Right lobe of liver (tissue), 6 donors: ENCODE results near the gene C1orf53. TPM values are rescaled to one million over a fixed set of nuclear protein-coding genes. Genes with fewer than 3 reads are reported as not detected.

ENCODE experiments used
- ATAC-seq, 4 donors: fragments of 200-7000 bp; cut with Tn5 transposase; one replicate each; pipeline ENCODE4 v1.9.1; 2020; ENCODE audit warnings: mild to moderate bottlenecking in 4 of 4, moderate library complexity in 4 of 4
- DNase-seq, 3 donors: peaks; one replicate each; pipeline ENCODE4 v3.0.0-alpha.2; 2020
- H3K27ac ChIP-seq, 3 donors: fragments of 200-600 bp; one replicate each; pipeline ENCODE4 v1.8.0; 2022
- H3K27me3 ChIP-seq, 2 donors: fragments of 200-600 bp; one replicate each; pipeline ENCODE4 v1.8.0; 2022
- H3K36me3 ChIP-seq, 4 donors: fragments of 200-600 bp; sonication (generic) in 1 of 4; one replicate each; pipeline versions ENCODE4 v1.5.1 to v1.8.0; 2017 to 2022; ENCODE audit warnings: control low read depth in 1 of 4
- H3K4me1 ChIP-seq, 4 donors: fragments of 200-600 bp; sonication (generic) in 1 of 4; one replicate each; pipeline versions ENCODE4 v1.5.1 to v1.8.0; 2017 to 2022; ENCODE audit warnings: control low read depth in 1 of 4
- H3K4me3 ChIP-seq, 3 donors: fragments of 200-600 bp; one replicate each; pipeline ENCODE4 v1.8.0; 2022
- H3K9me3 ChIP-seq, 4 donors: fragments of 200-600 bp; sonication (generic) in 1 of 4; one replicate each; pipeline versions ENCODE4 v1.5.1 to v1.8.0; 2017 to 2022; ENCODE audit warnings: control low read depth in 1 of 4
- POLR2A ChIP-seq: fragments of 450-650 bp; IDR thresholded peaks from one replicate; pipeline ENCODE4 v1.6.1; 2017; ENCODE audit warnings: antibody characterized with exemption, mild to moderate bottlenecking
- WGBS: methylation state at CpG from one replicate; pipeline ENCODE4 v1.1.6; 2018; ENCODE audit warnings: low coverage, low lambda C conversion rate; ENCODE audit not compliant: insufficient coverage; ENCODE audit errors: missing lambda C conversion rate; 5-methylcytosine and 5-hydroxymethylcytosine counted together
- intact Hi-C, 2 donors: fragments of 100-400 bp; cut with DNase I; formaldehyde crosslinking; loops; one replicate each; pipeline versions ENCODE4 v1.11.2 to v1.14.1; 2022
- total RNA-seq, 6 experiments: library from RNA; depleted of rRNA in 2 of 6; stranded (reverse); fragments of >200 nt in 2 of 6; fragmentation: NEBNext Ultra II Directional in 3 of 6; extraction: Animal tissue kit (Norgen Biotek cat#: 25700) in 3 of 6; gene quantifications; one replicate each; pipeline versions ENCODE4 v1.1.0 to v1.2.4, GENCODE V29; 2016 to 2023
- TF ChIP-seq, protein P1 (sequence below), 4 donors: fragments of 200-600 bp in 3 of 4; fragments of 450-650 bp in 1 of 4; IDR thresholded peaks; one replicate each; pipeline versions ENCODE4 v1.5.1 to v1.8.0; 2016 to 2022; ENCODE audit warnings: antibody characterized with exemption in 4 of 4, mild to moderate bottlenecking in 2 of 4
- donor health status: DM: no; HTN: yes; CAD: no.
- donor health status: DM: no; HTN: no; CAD: no.
- donor health status: DM: no; HTN: no; CAD: no.
- donor health status: DM: no; HTN: yes; CAD: no.
- donor health status: DM: no; HTN: yes; CAD: no.

The C1orf53 gene
- total RNA-seq, 6 experiments from 2014 or later: 4.0 to 8.9 (median 6.2) TPM

- H3K4me1 ChIP-seq: no peaks in the 10 kb centered on the region
- ATAC-seq: no peak
- WGBS: 92% methylated on average over 2 of the region's 2 CpGs
- no peak for TF ChIP-seq POLR2A
- TF ChIP-seq, protein P1, sequence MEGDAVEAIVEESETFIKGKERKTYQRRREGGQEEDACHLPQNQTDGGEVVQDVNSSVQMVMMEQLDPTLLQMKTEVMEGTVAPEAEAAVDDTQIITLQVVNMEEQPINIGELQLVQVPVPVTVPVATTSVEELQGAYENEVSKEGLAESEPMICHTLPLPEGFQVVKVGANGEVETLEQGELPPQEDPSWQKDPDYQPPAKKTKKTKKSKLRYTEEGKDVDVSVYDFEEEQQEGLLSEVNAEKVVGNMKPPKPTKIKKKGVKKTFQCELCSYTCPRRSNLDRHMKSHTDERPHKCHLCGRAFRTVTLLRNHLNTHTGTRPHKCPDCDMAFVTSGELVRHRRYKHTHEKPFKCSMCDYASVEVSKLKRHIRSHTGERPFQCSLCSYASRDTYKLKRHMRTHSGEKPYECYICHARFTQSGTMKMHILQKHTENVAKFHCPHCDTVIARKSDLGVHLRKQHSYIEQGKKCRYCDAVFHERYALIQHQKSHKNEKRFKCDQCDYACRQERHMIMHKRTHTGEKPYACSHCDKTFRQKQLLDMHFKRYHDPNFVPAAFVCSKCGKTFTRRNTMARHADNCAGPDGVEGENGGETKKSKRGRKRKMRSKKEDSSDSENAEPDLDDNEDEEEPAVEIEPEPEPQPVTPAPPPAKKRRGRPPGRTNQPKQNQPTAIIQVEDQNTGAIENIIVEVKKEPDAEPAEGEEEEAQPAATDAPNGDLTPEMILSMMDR (IDR thresholded peaks at IDR 0.05): no peak
- no peaks in the 10 kb centered on the region for H3K36me3 ChIP-seq
- no peak for DNase-seq
- H3K27me3 ChIP-seq: no peaks in the 10 kb centered on the region
- no peak overlapping the region for H3K27ac ChIP-seq
- H3K4me3 ChIP-seq: no peak overlapping the region
- no peaks in the 10 kb centered on the region for H3K9me3 ChIP-seq
- intact Hi-C loops: no loop called here
These were observed 39.6 kb downstream of the C1orf53 start for GRCh38 chr1:197942042-197942441.

GRCh38 chr1:197944485-197944884 is 42.1 kb downstream of the C1orf53 start:
- H3K27ac ChIP-seq: no peak overlapping the region
- no peaks in the 10 kb centered on the region for H3K4me1 ChIP-seq
- no peaks in the 10 kb centered on the region for H3K9me3 ChIP-seq
- ATAC-seq (no peak), DNase-seq (no peak)
- TF ChIP-seq, protein P1 (IDR thresholded peaks at IDR 0.05): no peak
- TF ChIP-seq POLR2A: no peak
- no peak overlapping the region for H3K4me3 ChIP-seq
- intact Hi-C loops: no loop called here
- no peaks in the 10 kb centered on the region for H3K27me3 ChIP-seq
- no peaks in the 10 kb centered on the region for H3K36me3 ChIP-seq
- WGBS: 91% methylated on average over 4 of the region's 4 CpGs

- H3K27me3 ChIP-seq: no peaks in the 10 kb centered on the region
- intact Hi-C loops: no loop called here
- no peak overlapping the region for H3K4me3 ChIP-seq
- WGBS: 57% methylated on average over 6 of the region's 8 CpGs
- H3K9me3 ChIP-seq: no peaks in the 10 kb centered on the region
- ATAC-seq (peak in 2 of 4 donors; percentile 21 to 51), DNase-seq (no peak)
- H3K4me1 ChIP-seq: peaks cover 0 to 9% (median 3%) of the 10 kb centered on the region in 4 donors
- no peak overlapping the region for H3K27ac ChIP-seq
- no peaks in the 10 kb centered on the region for H3K36me3 ChIP-seq
- TF ChIP-seq, protein P1 (IDR thresholded peaks at IDR 0.05): no peak
- TF ChIP-seq POLR2A: no peak
These were observed 46.8 kb downstream of the C1orf53 start for GRCh38 chr1:197948926-197949899.

GRCh38 chr1:197951089-197951488 is 48.7 kb downstream of the C1orf53 start:
- no peaks in the 10 kb centered on the region for H3K27me3 ChIP-seq
- H3K4me3 ChIP-seq: no peak overlapping the region
- ATAC-seq (peak; percentile 11 to 41 (median 26)), DNase-seq (no peak)
- H3K27ac ChIP-seq: no peak overlapping the region
- TF ChIP-seq, protein P1 (IDR thresholded peaks at IDR 0.05): no peak
- TF ChIP-seq POLR2A: no peak
- peaks cover 0 to 27% (median 7%) of the 10 kb centered on the region in 4 donors for H3K4me1 ChIP-seq
- intact Hi-C loops: no loop called here
- no peaks in the 10 kb centered on the region for H3K36me3 ChIP-seq
- H3K9me3 ChIP-seq: no peaks in the 10 kb centered on the region
